ENCODE results near the gene PEA15.

PEA15 gene

GRCh38 chr1:160209321-160210046 lies 4.3 kb downstream of the PEA15 start:
- DNase-seq: no peak

DNA sequence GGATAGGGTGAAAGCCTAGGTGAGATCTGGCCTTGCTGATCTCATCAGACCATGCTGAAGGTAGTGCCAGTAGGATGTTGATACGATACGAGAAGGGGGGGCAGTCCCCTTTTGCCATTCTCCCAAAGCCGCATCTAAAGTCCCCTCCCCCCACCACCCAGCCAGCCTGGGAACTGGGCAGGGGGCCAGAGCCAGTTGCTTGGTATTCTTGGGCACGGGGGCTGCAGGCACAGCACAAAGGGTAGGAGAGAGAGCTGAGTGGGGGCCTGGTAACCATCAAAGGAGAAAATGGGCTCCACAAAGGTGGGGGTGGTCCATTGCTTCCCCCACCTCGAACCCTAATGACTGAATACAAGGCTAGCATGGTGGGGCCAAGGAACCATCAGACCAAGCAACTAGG lies 5.4 kb downstream of the PEA15 start:
- no peak for DNase-seq

GRCh38 chr1:160211046-160211790 lies 6.0 kb downstream of the PEA15 start:
- no peak for DNase-seq

- no peak for DNase-seq
Observed at GRCh38 chr1:160214481-160215140, 9.4 kb downstream of the PEA15 start.

DNA sequence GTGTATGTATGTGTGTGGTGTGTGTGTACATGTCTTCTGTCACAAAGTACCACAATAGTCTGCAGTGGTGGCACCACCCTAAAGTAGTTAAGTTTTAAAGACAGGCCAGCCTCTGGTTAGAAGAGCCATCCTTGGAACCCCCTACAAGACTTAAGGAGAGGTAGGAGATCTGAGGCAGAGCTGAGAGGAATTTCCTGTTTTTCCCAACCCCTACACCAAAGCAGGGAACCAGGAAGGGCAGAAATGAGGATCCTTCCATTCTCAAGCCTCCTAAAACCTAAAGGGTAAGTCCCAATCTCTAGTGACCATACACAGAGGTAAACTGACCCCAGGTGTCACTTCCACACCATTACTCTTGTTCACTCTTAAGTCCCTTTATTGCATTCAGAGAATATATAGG lies 11.1 kb downstream of the PEA15 start:
- DNase-seq: no peak

DNA sequence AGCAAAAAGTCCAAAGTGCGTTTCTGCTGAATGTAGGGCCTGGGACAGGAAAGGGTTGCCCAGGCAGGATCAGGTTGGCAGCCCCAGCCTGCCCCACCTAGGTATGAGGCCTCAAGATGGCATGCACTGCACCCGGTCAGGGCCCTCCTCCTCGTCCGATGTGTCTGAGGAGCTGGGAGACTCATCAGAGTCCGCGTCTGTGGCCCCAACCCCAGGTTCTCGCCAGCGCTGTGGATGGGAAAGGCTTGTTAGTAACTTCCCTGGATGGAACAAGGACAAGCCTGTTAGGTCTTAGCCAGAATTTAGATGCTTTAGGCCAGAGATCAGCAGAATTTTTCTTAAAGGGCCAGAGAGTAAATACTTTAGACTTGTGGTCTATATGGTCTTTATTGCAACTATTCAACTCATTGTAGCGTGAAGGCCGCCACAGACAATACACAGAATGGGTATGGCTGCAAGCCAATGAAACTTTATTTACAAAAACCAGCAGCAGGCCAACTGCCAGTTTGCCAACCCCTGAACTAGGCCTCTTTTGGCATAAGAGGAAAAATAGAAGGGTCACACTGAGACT lies 12.4 kb downstream of the PEA15 start:
- DNase-seq: no peak

- peak; percentile 25 for DNase-seq
Observed at GRCh38 chr1:160219062-160219929, 14.1 kb downstream of the PEA15 start.

DNA sequence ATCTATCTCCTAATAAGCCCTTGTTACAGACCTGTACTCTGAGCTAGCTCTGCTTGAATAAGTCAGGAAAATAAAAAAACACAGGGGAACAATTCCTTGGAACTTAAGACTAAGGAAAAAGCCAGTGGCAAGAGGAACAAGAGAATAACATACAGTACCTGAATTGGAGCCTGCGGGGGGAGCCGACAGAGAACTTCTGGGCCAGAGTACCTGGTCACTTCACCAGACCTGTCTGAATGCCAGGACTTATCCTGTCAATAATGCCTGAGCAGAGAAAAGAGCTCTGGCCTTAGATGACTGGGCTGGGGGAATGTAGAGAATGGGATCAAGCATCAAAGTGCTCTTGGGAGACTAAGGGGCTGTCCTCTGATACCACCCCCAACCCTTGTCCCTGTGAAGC lies 15.1 kb downstream of the PEA15 start:
- DNase-seq: no peak

DNA sequence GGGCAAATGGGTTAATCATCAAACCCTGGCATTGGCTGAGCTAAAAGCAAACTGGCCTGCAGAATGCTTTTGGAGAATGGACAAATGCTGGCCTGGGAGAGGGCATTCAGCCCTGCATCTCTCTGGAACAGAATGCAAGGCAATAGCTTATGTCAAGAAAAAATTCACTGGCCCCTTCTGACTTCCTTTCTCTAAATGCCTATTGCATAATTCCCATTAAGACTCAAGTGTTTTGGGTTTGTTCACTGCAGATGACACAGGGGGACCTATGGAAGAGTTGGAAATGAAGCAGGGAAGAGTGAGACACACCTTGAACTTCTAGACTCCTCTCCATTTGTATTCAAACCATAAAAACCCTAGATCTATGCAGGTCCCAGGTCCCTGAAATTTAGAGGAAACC lies 15.9 kb downstream of the PEA15 start:
- no peak for DNase-seq

DNA sequence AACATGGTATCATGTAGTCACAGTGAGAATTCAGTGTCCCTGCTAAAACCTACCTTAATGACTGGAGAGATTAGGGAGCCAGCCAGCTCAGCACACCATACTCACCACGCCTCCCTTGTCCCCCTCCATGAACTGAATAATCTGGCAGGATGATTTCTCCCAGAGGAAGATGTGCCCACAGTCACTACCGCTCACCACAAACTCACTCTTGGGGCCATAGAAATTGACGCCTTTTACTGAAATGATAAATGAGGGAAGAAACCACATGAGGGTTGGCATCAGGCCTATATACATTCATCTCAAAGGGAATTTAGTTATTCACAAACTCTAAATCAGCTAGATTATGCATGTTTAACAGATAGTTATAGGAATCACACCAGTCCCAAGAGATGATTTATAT lies 17.4 kb downstream of the PEA15 start:
- DNase-seq: no peak

DNA sequence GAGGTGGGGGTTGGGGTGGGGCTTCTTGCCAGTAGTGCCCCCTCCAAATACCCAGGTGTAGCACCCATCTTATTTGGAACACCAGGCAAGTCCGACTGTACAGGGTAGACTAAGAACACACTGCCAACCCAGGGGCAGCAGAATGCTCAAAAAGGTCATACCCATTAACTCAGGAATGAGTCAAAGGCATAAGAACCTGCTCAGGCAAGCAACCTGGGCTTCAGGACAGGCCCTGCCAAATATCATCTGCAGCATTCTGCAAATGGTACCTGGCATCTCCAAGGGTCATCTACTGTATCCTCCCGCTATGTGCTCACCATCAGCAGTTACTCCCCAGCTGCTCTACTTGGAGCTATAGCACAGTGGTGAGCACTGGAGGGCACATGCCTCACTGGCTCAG lies 19.4 kb downstream of the PEA15 start:
- DNase-seq: no peak

- no peak for DNase-seq
Observed at GRCh38 chr1:160225345-160225744, 20.2 kb downstream of the PEA15 start.

DNA sequence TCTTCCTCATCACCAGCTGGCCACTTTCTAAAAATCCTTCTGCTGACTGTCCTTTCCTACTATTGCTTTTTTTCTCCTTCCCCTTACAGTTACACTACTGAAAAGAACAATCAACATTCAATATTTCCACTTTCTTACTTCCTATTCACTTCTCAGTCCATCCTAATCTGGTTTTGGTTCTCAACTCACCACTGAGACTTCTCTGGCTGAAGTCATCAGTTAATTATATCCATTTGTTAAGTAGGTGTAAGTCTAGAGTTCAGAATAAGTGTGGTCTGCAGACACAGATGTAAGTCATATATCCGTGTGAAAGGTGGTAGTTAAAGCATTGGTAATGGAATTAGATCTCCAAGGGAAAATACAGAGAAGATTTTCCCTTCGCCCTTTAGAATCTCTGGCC lies 21.4 kb downstream of the PEA15 start:
- DNase-seq: no peak

DNA sequence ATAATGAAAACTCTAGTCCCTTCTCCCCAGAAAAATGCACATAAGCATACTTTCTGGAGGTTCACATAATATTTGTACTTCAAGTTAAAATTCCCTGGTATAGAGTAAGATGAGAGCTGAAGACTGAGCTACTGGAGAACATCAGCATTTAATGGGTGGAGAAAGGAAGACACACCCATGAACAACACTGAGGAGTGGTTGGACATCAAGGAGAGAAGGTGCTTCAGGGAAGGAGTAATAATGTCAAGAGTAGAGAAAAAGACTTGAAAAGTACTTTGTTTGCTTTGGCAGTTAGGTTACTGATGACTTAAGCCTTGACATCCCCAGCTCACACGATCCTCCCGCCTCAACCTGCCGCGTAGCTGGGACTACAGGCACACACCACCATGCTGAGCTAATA lies 21.9 kb downstream of the PEA15 start:
- no peak for DNase-seq

GRCh38 chr1:160227561-160227960 lies 22.4 kb downstream of the PEA15 start:
- DNase-seq: no peak

- DNase-seq: no peak
Observed at GRCh38 chr1:160228431-160228830, 23.2 kb downstream of the PEA15 start.

- no peak for DNase-seq
Observed at GRCh38 chr1:160232911-160233310, 27.7 kb downstream of the PEA15 start.

- no peak for DNase-seq
Observed at GRCh38 chr1:160236806-160237205, 31.6 kb downstream of the PEA15 start.

GRCh38 chr1:160237558-160237957 lies 32.4 kb downstream of the PEA15 start:
- no peak for DNase-seq

DNA sequence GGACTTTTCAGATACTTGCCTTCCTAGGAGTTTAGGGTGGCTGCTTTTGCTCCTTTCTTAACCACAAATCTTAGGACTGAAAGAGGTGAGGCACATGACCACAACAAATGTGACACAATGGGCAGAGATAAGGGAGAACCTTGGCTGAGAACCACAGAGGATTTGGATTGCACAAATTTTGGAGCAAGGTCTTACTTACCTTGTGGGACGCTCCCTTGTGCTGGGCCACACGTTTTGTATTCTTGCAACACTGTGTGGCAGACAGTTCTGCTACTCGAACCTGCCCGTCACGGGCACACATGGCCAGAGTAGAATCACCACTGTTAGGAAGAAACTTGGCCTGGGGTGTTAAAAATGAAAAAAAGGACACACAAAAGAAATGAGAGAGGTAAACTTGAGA lies 33.2 kb downstream of the PEA15 start:
- DNase-seq: no peak

GRCh38 chr1:160239582-160240299 lies 34.6 kb downstream of the PEA15 start:
- DNase-seq: no peak

DNA sequence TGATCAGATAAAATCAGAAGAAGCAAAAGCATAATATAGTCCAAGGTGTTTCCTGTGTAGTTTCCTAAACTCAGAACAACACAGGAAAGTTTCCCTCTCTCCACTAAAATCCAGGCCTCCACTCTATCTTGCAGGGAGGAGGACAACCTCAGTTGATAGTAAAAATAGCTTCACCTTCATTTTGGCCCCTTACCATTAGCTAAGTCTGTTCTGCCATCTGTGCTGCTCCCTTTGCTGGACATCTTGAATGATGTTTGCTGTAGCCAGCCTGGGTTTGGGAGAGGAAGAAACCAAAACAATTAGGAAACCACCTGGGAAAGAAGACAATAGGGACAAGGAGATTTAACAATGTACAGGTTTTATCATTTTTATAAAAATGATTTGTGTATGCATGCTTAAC lies 38.6 kb downstream of the PEA15 start:
- no peak for DNase-seq
